Uterus (tissue), 2 donors: ENCODE results near the gene ZNF205.

Experiments
- CTCF ChIP-seq, 4 experiments: fragments of 200-600 bp in 2 of 4; fragments of 450-650 bp in 2 of 4; sonication (generic) in 2 of 4; IDR thresholded peaks; one replicate each; pipeline ENCODE4 v1.5.1; 2016 to 2019; ENCODE audit warnings: antibody characterized with exemption in 4 of 4, mild to moderate bottlenecking in 2 of 4, moderate library complexity in 1 of 4
- POLR2A ChIP-seq, 2 donors: fragments of 450-650 bp; IDR thresholded peaks; one replicate each; pipeline ENCODE4 v1.6.1; 2016; ENCODE audit warnings: antibody characterized with exemption in 2 of 2, mild to moderate bottlenecking in 1 of 2, moderate library complexity in 1 of 2

GRCh38 chr16:3129137-3130131, 17.0 kb downstream of the ZNF205 start:
- TF ChIP-seq POLR2A (IDR thresholded peaks at IDR 0.05) (no peak), CTCF (IDR thresholded peaks at IDR 0.05) (peak; percentile 81 to 92 (median 87))
